Activated CD4-positive, alpha-beta T cell treated with anti-CD3 and anti-CD28 coated beads, Interleukin-2, amount 10 ng/mL, durations not matched to agents 7 days and 5 days (primary cell): ENCODE measurements around the gene ANKRD66. TPM values are rescaled to one million over a fixed set of nuclear protein-coding genes. Genes with fewer than 3 reads are reported as not detected.

Experiments
- total RNA-seq, 2 experiments: library from RNA; stranded (reverse); gene quantifications; one replicate each; pipeline ENCODE4 v1.2.3, GENCODE V29; 2021

The ANKRD66 gene
- total RNA-seq, 2 experiments from 2014 or later = not detected

Other genes starting within 250 kb of the ANKRD66 start
- gene CYP39A1, start 94.1 kb upstream of the ANKRD66 start, total RNA-seq = not detected
- gene SLC25A27, start 94.0 kb upstream of the ANKRD66 start, total RNA-seq = not detected
- gene TDRD6, start 59.0 kb upstream of the ANKRD66 start, total RNA-seq = not detected
- not detected for gene PLA2G7, start 11.6 kb upstream of the ANKRD66 start, total RNA-seq
- gene MEP1A, start 46.5 kb downstream of the ANKRD66 start, total RNA-seq = not detected
- not detected for gene ADGRF5, start 175.0 kb downstream of the ANKRD66 start, total RNA-seq